ENCODE measurements around the gene KHNYN.
"Not testable (repeated sequence)": the region's sequence is repeated elsewhere in the genome, so short reads cannot be mapped to it uniquely, and the experiment has no call there.

Gene KHNYN

GRCh38 chr14:24439257-24439656 lies 9.5 kb downstream of the KHNYN start:
- DNase-seq, result no peak

GRCh38 chr14:24439830-24440605 lies 10.3 kb downstream of the KHNYN start:
- DNase-seq, result no peak

- DNase-seq, result no peak
Observed at GRCh38 chr14:24440606-24441399, 11.0 kb downstream of the KHNYN start.

- DNase-seq, result no peak
Observed at GRCh38 chr14:24441485-24441884, 11.7 kb downstream of the KHNYN start.

GRCh38 chr14:24441904-24442239 lies 12.1 kb downstream of the KHNYN start:
- peak; percentile 54 for DNase-seq

- DNase-seq, result peak; percentile 99
Observed at GRCh38 chr14:24442240-24443052, 12.7 kb downstream of the KHNYN start, which contains the start of gene SDR39U1. Gene SDR39U1, minus strand, starts transcription at chr14:24442776. Its CDS starts 7 bp downstream, at chr14:24442769.

GRCh38 chr14:24443053-24443665 lies 13.4 kb downstream of the KHNYN start:
- no peak for DNase-seq

- not testable (repeated sequence) for DNase-seq
Observed at GRCh38 chr14:24450828-24451227, 21.1 kb downstream of the KHNYN start.

GRCh38 chr14:24456980-24457379 lies 27.2 kb downstream of the KHNYN start:
- no peak for DNase-seq

GRCh38 chr14:24458736-24459135 lies 29.0 kb downstream of the KHNYN start:
- DNase-seq, result no peak

- DNase-seq, result no peak
Observed at GRCh38 chr14:24459331-24459730, 29.6 kb downstream of the KHNYN start.

- no peak for DNase-seq
Observed at GRCh38 chr14:24461336-24461735, 31.6 kb downstream of the KHNYN start.

GRCh38 chr14:24463017-24463883 lies 33.5 kb downstream of the KHNYN start:
- DNase-seq, result no peak

- no peak for DNase-seq
Observed at GRCh38 chr14:24463884-24464785, 34.4 kb downstream of the KHNYN start.

- no peak for DNase-seq
Observed at GRCh38 chr14:24465368-24465767, 35.6 kb downstream of the KHNYN start.

- no peak for DNase-seq
Observed at GRCh38 chr14:24465805-24466204, 36.1 kb downstream of the KHNYN start.

GRCh38 chr14:24470450-24470849 lies 40.7 kb downstream of the KHNYN start:
- not testable (repeated sequence) for DNase-seq

GRCh38 chr14:24473211-24473610 lies 43.5 kb downstream of the KHNYN start:
- no peak for DNase-seq

- DNase-seq, result no peak
Observed at GRCh38 chr14:24475261-24475660, 45.5 kb downstream of the KHNYN start.

- not testable (repeated sequence) for DNase-seq
Observed at GRCh38 chr14:24479999-24480398, 50.2 kb downstream of the KHNYN start.
